Stimulated activated CD8-positive, alpha-beta memory T cell treated with anti-CD3 and anti-CD28 coated beads, Interleukin-4, amount 100 ng/mL, for 1 hour (primary cell): Measurements from ENCODE around the gene CFC1.
"Not testable (repeated sequence)": the region's sequence is repeated elsewhere in the genome, so short reads cannot be mapped to it uniquely, and the experiment has no call there.

Source experiments
- DNase-seq, 2 donors: peaks; one replicate each; pipeline ENCODE4 v3.0.0-alpha.2; 2020; ENCODE audit warnings: low read depth in 2 of 2, low spot score in 1 of 2

The CFC1 gene

DNA sequence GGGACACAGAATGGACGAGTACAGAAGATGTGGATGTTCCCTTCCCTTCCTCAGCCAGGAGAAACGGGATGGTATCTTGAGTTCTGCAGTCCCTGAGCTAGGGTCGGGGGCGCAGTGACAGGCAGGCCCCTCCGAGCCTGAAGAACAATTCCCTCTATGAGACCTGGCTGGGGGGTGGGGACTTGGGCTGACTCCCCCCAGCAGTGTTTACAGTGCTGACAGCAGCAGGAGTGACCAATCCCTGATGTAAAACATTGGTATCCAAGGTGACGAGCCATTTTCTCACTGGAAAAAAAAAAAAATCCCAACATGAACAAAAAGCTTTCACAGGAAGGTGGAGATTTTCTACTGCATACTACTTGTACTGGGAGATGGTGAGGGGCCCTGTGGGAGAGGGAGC lies at the start of gene CFC1:
CFC1 (minus strand) TSS at position 183 of the 400 bp plus-strand sequence. CDS start 288 bp downstream, outside the sequence.
- not testable (repeated sequence) for DNase-seq

GRCh38 chr2:130641688-130642087 lies 42.3 kb upstream of the CFC1 start:
- not testable (repeated sequence) for DNase-seq

GRCh38 chr2:130638973-130639372 lies 39.6 kb upstream of the CFC1 start:
- DNase-seq = not testable (repeated sequence)

GRCh38 chr2:130628784-130629475 lies 29.6 kb upstream of the CFC1 start:
- DNase-seq = not testable (repeated sequence)

- DNase-seq = not testable (repeated sequence)
Measured at GRCh38 chr2:130611140-130611539, 11.8 kb upstream of the CFC1 start, which contains the start of gene POTEJ. Gene POTEJ, plus strand, starts transcription at chr2:130611440. Its CDS starts 93 bp downstream, at chr2:130611533.

DNA sequence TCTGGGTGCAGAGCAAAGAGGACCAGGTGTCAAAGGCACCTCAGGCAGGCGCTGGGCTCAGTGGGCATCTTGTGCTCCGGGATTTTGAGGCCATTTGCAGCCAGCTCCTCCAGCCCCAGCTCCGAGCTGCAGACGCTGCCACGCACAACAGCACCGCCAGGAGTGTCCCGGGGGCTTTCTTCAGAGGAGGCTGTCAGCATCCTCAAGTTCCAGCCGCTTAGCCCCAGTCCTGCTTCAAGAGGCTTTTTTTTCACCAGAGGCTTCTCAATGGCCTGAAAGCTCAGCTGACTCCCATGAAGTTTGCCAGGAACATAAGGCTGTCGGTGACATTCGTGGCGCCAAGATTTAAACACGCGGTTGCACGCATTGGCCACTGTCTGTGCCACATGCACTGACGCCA lies 11.1 kb upstream of the CFC1 start:
- not testable (repeated sequence) for DNase-seq

- not testable (repeated sequence) for DNase-seq
Measured at GRCh38 chr2:130609002-130609920, 9.9 kb upstream of the CFC1 start.

- not testable (repeated sequence) for DNase-seq
Measured at GRCh38 chr2:130608276-130609001, 9.1 kb upstream of the CFC1 start.

GRCh38 chr2:130601648-130602302 lies 2.4 kb upstream of the CFC1 start:
- DNase-seq = not testable (repeated sequence)

DNA sequence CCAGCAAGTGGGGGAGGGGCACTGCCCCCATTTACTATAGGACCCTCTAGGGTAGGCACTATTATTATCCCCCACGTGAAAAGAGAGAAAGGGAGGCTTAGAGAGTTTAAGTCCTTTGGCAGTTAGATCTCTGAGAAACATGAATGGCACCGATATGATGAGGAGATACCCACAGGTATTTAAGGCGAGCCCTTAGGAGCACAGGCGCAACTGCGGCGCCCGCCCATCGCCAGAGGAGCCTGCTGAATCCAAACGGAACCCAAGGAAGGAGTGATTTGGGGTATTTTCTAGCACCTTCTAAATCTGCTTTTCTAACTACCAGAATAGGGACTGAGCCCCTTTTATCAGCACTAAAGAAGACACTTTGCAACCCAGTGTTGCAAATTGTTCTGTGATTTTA lies 551 bp upstream of the CFC1 start:
- DNase-seq = not testable (repeated sequence)

GRCh38 chr2:130598463-130598862 lies 912 bp downstream of the CFC1 start:
- not testable (repeated sequence) for DNase-seq

DNA sequence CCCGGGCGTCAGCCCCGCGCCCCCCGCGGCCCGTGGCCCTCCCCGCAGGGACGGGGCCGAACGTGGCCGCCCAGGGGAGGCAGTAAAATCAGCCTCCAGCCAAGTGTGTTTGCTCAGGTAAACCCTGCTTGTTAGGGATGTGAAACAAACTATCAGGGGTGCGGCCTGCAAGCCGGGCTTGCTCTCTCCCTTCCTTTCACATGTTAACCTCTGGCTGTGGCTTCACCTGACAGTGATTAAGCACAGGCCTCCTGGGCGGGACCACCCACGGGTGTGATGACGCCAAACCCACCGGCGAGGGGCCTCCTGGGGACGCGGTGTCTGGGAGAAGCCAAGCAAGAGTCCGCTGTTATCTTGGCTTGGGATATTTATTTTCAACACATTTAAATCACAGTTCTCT lies 1.4 kb downstream of the CFC1 start:
- DNase-seq = not testable (repeated sequence)

DNA sequence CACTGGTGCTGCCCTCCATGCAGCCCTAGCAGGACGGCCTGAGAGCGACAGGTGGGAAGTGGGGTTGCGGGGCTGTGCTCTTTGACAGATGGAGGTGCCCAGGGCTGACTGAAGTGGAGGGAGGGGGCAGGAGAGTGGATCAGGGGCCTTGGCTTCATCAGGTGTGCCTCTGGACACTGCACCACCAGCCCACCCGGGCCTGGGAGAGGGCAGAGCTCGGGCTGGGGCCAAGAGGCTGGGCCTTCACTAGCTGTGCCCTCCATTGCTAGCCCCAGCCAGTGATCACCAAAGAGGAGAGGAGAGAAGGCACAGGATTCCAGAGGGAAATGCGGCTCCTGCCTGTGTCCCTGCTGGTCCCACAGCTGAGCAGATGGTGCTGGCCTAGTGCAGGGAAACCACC lies 2.6 kb downstream of the CFC1 start:
- DNase-seq = not testable (repeated sequence)

DNA sequence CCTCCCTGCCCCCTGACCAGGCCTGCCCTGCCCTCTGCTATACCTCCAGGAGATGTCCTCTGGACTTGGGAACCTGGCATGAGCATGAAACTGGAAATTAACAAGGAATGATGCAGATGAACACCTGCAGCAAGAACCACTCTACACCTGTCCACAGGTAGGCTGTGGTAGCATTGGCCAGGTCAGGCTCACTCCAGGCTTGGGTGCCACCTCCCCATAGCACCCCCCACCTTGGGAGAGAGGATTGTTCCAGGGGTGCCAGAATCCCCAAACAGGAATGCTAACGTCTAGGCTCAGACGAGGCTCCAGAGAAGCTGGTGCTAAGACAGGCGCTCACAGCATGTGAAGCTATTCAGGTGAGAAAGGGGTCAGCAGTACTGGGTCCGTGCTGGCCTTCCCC lies 5.4 kb downstream of the CFC1 start:
- not testable (repeated sequence) for DNase-seq

DNA sequence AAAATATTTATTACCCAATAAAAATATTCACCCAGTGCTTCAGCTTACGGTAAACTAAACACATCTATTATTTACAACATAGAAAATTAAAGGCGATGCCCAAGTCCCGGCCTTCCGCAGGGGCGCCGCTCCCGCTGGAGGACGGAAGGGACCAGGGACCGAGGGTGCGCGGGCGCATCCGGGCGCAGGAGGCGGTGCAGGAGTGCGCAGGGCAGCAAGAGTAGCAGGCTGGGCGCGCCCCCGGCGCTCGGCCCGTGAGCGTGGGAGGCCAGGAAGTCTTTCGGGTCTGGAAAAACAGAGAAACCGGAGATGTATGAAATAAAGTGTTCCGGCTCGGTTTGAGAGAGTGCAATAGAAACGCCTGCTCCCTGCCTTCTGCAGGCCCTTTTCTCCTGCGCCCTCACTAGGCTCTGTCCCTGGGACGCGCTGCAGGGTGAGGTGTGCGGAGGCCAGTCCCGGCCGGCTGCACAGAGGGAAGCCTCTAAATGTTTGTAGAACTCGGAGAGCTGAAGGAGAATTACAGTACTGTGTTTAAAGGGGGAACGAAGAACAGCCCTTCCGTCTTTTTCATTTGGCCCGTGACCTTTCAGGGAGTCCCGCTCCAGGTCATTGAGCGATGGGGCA lies 6.5 kb downstream of the CFC1 start:
- DNase-seq = not testable (repeated sequence)

GRCh38 chr2:130590842-130591359 lies 8.5 kb downstream of the CFC1 start:
- not testable (repeated sequence) for DNase-seq

- DNase-seq = not testable (repeated sequence)
Measured at GRCh38 chr2:130590170-130590841, 9.1 kb downstream of the CFC1 start.

DNA sequence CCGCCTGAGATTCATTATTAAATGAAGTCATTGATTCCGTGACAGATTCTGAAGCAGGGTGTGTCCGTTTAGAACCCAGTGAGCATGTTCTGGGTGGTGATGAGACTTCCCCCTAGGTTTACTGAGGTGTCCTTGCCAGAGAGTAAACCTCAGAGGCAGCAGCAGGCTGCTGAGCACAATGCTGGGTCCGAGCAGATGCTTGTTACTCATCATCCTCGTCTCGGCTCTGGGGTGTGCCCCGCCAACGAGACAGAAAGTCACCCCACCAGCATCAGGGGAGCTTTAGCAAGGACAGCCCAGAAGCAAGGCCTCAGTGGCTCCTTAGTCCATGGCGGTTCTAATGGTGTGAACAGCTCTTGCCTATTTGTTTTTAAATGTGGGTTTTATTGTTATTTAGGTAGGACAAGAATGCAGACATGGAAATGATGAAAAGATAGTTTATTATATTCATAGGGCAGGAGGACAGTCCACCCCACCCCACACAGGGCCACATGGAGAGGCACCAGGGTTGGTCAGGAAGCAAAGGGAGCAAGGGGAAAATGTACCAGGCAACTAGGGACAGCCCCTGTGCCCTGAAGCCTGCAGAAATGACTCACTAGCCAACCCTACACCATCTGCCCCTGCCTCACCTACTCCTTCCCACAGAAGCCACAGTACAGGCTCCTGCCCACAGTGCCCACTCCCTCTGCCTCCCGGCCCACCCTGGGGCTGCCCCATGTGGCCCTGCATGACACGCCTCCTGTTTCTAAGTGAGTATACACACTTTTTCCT lies 10.5 kb downstream of the CFC1 start:
- DNase-seq = not testable (repeated sequence)

GRCh38 chr2:130584726-130585125 lies 14.6 kb downstream of the CFC1 start:
- not testable (repeated sequence) for DNase-seq
